Neural cell (in vitro differentiated cells): ENCODE results near the gene CTBP2. TPM values are rescaled to one million over a fixed set of nuclear protein-coding genes. Genes with fewer than 3 reads are reported as not detected.

Experiments
- H2AFZ ChIP-seq: fragments of 200-600, 300-800 bp; sonication (generic), shearing (Covaris generic); 2 replicates; pipeline ENCODE4 v1.6.0; 2014; ENCODE audit warnings: low read depth, mild to moderate bottlenecking, antibody characterized with exemption, low read length, moderate library complexity
- H3F3A ChIP-seq: fragments of 200-600 bp; shearing (Covaris generic); 2 replicates; pipeline ENCODE4 v1.6.1; 2016; ENCODE audit warnings: mild to moderate bottlenecking, moderate library complexity, mixed read lengths, antibody characterized with exemption, low read length; ENCODE audit not compliant: insufficient read depth, poor library complexity, severe bottlenecking
- H3K27ac ChIP-seq: fragments of 200-600, 300-800 bp; sonication (generic), shearing (Covaris generic); 2 replicates; pipeline ENCODE4 v1.5.1; 2014; ENCODE audit warnings: mild to moderate bottlenecking, low read length, moderate library complexity
- H3K27me3 ChIP-seq: fragments of 300-800, 200-600 bp; sonication (generic), shearing (Covaris generic); 2 replicates; pipeline ENCODE4 v1.6.0; 2014; ENCODE audit warnings: mild to moderate bottlenecking, low read depth, low read length, moderate library complexity; ENCODE audit not compliant: insufficient read depth
- H3K36me3 ChIP-seq: fragments of 300-800, 200-600 bp; sonication (generic), shearing (Covaris generic); 2 replicates; pipeline ENCODE4 v1.5.1; 2014; ENCODE audit warnings: mild to moderate bottlenecking, antibody characterized with exemption, low read length, moderate library complexity; ENCODE audit not compliant: insufficient read depth
- H3K4me2 ChIP-seq: fragments of 300-800, 200-600 bp; sonication (generic), shearing (Covaris generic); 2 replicates; pipeline ENCODE4 v1.6.0; 2014; ENCODE audit warnings: mild to moderate bottlenecking, low read length
- H3K4me3 ChIP-seq: fragments of 300-800, 200-600 bp; sonication (generic), shearing (Covaris generic); 2 replicates; pipeline ENCODE4 v1.5.1; 2014; ENCODE audit warnings: mild to moderate bottlenecking, low read length, moderate library complexity
- H3K79me2 ChIP-seq: fragments of 200-600 bp; shearing (Covaris generic); replicated peaks from 2 replicates; pipeline ENCODE4 v1.6.0; 2014; ENCODE audit warnings: mild to moderate bottlenecking, low read length, moderate library complexity; ENCODE audit not compliant: insufficient read depth
- H3K9ac ChIP-seq: fragments of 300-800, 200-600 bp; sonication (generic), shearing (Covaris generic); 2 replicates; pipeline ENCODE4 v1.6.1; 2016; ENCODE audit warnings: mild to moderate bottlenecking, low read length, mixed read lengths
- H3K9me2 ChIP-seq: fragments of 200-600 bp; shearing (Covaris generic); 2 replicates; pipeline ENCODE4 v1.6.1; 2016; ENCODE audit warnings: mild to moderate bottlenecking, low read length, mixed read lengths; ENCODE audit not compliant: insufficient read depth
- H3K9me3 ChIP-seq: fragments of 200-600, 300-800 bp; sonication (generic), shearing (Covaris generic); 2 replicates; pipeline ENCODE4 v1.6.1; 2016; ENCODE audit warnings: mild to moderate bottlenecking, mixed run types, low read length, moderate library complexity, mixed read lengths
- H4K20me1 ChIP-seq: fragments of 200-600 bp; shearing (Covaris generic); 2 replicates; pipeline ENCODE4 v1.6.1; 2016; ENCODE audit warnings: mild to moderate bottlenecking, mixed run types; ENCODE audit not compliant: insufficient read depth
- EP300 ChIP-seq: fragments of 450-650 bp; conservative IDR thresholded peaks from 2 replicates; pipeline ENCODE4 v1.6.1; 2014; ENCODE audit warnings: antibody characterized with exemption, mild to moderate bottlenecking, moderate library complexity; ENCODE audit not compliant: poor library complexity, severe bottlenecking
- EZH2 ChIP-seq: fragments of 200-600, 300-800 bp; shearing (Covaris generic), sonication (generic); IDR thresholded peaks from 2 replicates; pipeline ENCODE4 v1.6.1; 2014; ENCODE audit warnings: antibody characterized with exemption, low read length, borderline replicate concordance, mild to moderate bottlenecking; ENCODE audit not compliant: insufficient read depth, poor library complexity, severe bottlenecking
- MXI1 ChIP-seq: fragments of 450-650 bp; conservative IDR thresholded peaks from 2 replicates; pipeline ENCODE4 v1.6.1; 2014; ENCODE audit warnings: antibody characterized with exemption, mild to moderate bottlenecking; ENCODE audit not compliant: poor library complexity, severe bottlenecking
- POLR2AphosphoS5 ChIP-seq: IDR thresholded peaks from 2 replicates; pipeline ENCODE4 v1.6.1; 2012
- RAD21 ChIP-seq: fragments of 450-650 bp; conservative IDR thresholded peaks from 2 replicates; pipeline ENCODE4 v1.6.1; 2014; ENCODE audit warnings: antibody characterized with exemption, mild to moderate bottlenecking, moderate library complexity
- REST ChIP-seq: IDR thresholded peaks from 2 replicates; pipeline ENCODE4 v1.6.1; 2012; ENCODE audit warnings: borderline replicate concordance
- SMC3 ChIP-seq: fragments of 450-650 bp; conservative IDR thresholded peaks from 2 replicates; pipeline ENCODE4 v1.6.1; 2014; ENCODE audit warnings: antibody characterized with exemption, mild to moderate bottlenecking, moderate library complexity; ENCODE audit not compliant: poor library complexity
- TAF1 ChIP-seq: IDR thresholded peaks from 2 replicates; pipeline ENCODE4 v1.6.1; 2012; ENCODE audit warnings: low read depth
- polyA plus RNA-seq: library from polyadenylated mRNA; depleted of rRNA; stranded (reverse); fragments of >200 nt; gene quantifications from 2 replicates; pipeline ENCODE4 v1.2.3, GENCODE V29; 2014
- TF ChIP-seq, protein P1 (sequence below): fragments of 450-650 bp; IDR thresholded peaks from 2 replicates; pipeline ENCODE4 v1.5.1; 2014; ENCODE audit warnings: antibody characterized with exemption, mild to moderate bottlenecking, moderate library complexity; ENCODE audit not compliant: poor library complexity, severe bottlenecking

Gene CTBP2
- polyA plus RNA-seq, 1 donor from 2014 or later = 59.5 TPM

- Histone ChIP-seq H4K20me1 (no peaks in the 10 kb centered on the region), H3K9me2 (no peaks in the 10 kb centered on the region), H3K36me3 (no peaks in the 10 kb centered on the region), H2AFZ (no peak overlapping the region), H3K9ac (no peak overlapping the region), H3F3A (no peaks in the 10 kb centered on the region), H3K9me3 (no peaks in the 10 kb centered on the region), H3K27me3 (no peaks in the 10 kb centered on the region), H3K27ac (no peak overlapping the region), H3K79me2 (peaks cover 32% of the 10 kb centered on the region), H3K4me3 (no peak overlapping the region), H3K4me2 (no peak overlapping the region)
- TF ChIP-seq EZH2 (no peak), RAD21 (no peak), TAF1 (no peak), MXI1 (no peak), POLR2AphosphoS5 (no peak)
Observed at GRCh38 chr10:125084614-125085257, 75.6 kb downstream of the CTBP2 start.

GRCh38 chr10:125084191-125084613 is 76.2 kb downstream of the CTBP2 start:
- Histone ChIP-seq H3K36me3 (no peaks in the 10 kb centered on the region), H3K79me2 (peaks cover 34% of the 10 kb centered on the region), H3K4me3 (no peak overlapping the region), H3K27me3 (no peaks in the 10 kb centered on the region), H3K9ac (no peak overlapping the region), H2AFZ (no peak overlapping the region), H3K4me2 (no peak overlapping the region), H3F3A (no peaks in the 10 kb centered on the region), H4K20me1 (no peaks in the 10 kb centered on the region), H3K9me3 (no peaks in the 10 kb centered on the region), H3K9me2 (no peaks in the 10 kb centered on the region), H3K27ac (no peak overlapping the region)
- TF ChIP-seq, protein P1, sequence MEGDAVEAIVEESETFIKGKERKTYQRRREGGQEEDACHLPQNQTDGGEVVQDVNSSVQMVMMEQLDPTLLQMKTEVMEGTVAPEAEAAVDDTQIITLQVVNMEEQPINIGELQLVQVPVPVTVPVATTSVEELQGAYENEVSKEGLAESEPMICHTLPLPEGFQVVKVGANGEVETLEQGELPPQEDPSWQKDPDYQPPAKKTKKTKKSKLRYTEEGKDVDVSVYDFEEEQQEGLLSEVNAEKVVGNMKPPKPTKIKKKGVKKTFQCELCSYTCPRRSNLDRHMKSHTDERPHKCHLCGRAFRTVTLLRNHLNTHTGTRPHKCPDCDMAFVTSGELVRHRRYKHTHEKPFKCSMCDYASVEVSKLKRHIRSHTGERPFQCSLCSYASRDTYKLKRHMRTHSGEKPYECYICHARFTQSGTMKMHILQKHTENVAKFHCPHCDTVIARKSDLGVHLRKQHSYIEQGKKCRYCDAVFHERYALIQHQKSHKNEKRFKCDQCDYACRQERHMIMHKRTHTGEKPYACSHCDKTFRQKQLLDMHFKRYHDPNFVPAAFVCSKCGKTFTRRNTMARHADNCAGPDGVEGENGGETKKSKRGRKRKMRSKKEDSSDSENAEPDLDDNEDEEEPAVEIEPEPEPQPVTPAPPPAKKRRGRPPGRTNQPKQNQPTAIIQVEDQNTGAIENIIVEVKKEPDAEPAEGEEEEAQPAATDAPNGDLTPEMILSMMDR = no peak
- no peak for TF ChIP-seq MXI1
- TF ChIP-seq EP300 = no peak
- no peak for TF ChIP-seq TAF1
- no peak for TF ChIP-seq RAD21
- no peak for TF ChIP-seq SMC3
- no peak for TF ChIP-seq EZH2
- TF ChIP-seq POLR2AphosphoS5 = no peak
- TF ChIP-seq REST = no peak
